Measurements from ENCODE around the gene TBXA2R. TPM values are rescaled to one million over a fixed set of nuclear protein-coding genes. Genes with fewer than 3 reads are reported as not detected.
"Not testable (repeated sequence)": the region's sequence is repeated elsewhere in the genome, so short reads cannot be mapped to it uniquely, and the experiment has no call there.

The TBXA2R gene
- total and polyA plus RNA-seq, 3 experiments from 2014 or later: 1.5 to 7.6 (median 2.4) TPM

DNA sequence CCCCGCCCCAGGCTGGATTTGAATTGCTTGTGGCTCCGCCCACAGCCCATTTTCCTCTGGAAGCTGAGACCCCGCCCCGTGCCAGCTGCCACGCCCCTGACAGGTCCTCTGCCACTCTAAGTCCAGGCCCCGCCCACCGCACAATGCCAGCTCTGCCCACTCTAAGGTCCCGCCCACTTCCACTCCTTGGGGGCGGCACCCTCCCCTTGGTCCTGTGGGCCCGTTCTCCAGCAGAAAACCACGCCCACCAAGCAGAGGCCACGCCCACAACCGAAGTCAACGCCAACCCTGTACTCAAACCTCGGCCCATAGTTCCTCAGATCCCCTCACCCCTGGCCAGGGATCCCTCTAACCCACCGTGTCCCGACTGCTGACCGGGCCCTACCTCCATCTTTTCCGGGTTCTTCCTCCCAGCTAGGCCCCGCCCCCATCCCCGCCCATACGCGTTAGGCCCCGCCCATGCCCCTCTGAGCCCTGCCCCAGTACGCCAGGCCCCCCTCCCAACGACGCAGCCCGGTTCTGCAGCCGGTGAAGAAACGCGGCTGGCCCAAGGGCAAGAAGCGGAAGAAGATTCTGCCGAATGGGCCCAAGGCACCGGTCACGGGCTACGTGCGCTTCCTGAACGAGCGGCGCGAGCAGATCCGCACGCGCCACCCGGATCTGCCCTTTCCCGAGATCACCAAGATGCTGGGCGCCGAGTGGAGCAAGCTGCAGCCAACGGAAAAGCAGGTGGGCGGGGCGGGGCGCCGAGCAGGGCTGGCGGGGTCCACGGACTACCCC lies 32.6 kb downstream of the TBXA2R start:
- peaks cover 0 to 14% (median 2%) of the 10 kb centered on the region in 3 donors for H3K36me3 Mint-ChIP-seq
- peaks cover 14 to 22% (median 20%) of the 10 kb centered on the region in 3 donors for H3K4me1 Mint-ChIP-seq
- ChIA-PET CTCF (interaction anchor here (1.3 to 1.5 kb wide), 2 partner anchors 20 to 29 kb away, joined by 3 to 7 read pairs; no protein-coding TSS in a partner anchor), POLR2A (no interaction called here)
- Histone ChIP-seq H3K36me3 (ENCODE audit: insufficient read depth, low read length) (no peaks in the 10 kb centered on the region), H3K4me1 (ENCODE audit: insufficient read depth, low read length) (peaks cover 15% of the 10 kb centered on the region), H3K27ac (ENCODE audit: low read depth, low read length) (peak overlapping the region; percentile 69), H3K9me3 (ENCODE audit: low read length) (no peaks in the 10 kb centered on the region), H3K27me3 (ENCODE audit: insufficient read depth, low read length, poor library complexity, severe bottlenecking) (no peaks in the 10 kb centered on the region), H3K4me3 (ENCODE audit: low read length) (peak overlapping the region; percentile 66)
- peaks cover 0 to 2% (median 0%) of the 10 kb centered on the region in 5 donors for H3K9me3 Mint-ChIP-seq
- peak overlapping the region; percentile 78 to 95 (median 82) for H3K4me3 Mint-ChIP-seq
- peak overlapping the region in 4 of 8 donors; percentile 75 to 93 (median 87) for H3K27ac Mint-ChIP-seq
- DNase-seq: peak; percentile 78 to 84 (median 78)
- H3K27me3 Mint-ChIP-seq: no peaks in the 10 kb centered on the region

GRCh38 chr19:3573162-3573857 lies 33.4 kb downstream of the TBXA2R start:
- no peaks in the 10 kb centered on the region for H3K27me3 ChIP-seq (ENCODE audit: insufficient read depth, low read length, poor library complexity, severe bottlenecking)
- H3K27ac Mint-ChIP-seq: peak overlapping the region in 5 of 8 donors; percentile 61 to 93 (median 79)
- H3K36me3 ChIP-seq (ENCODE audit: insufficient read depth, low read length): no peaks in the 10 kb centered on the region
- DNase-seq: no peak
- peaks cover 0 to 12% (median 2%) of the 10 kb centered on the region in 3 donors for H3K36me3 Mint-ChIP-seq
- peak overlapping the region; percentile 69 for H3K27ac ChIP-seq (ENCODE audit: low read depth, low read length)
- H3K4me3 ChIP-seq (ENCODE audit: low read length): peak overlapping the region; percentile 66
- peaks cover 14 to 22% (median 20%) of the 10 kb centered on the region in 3 donors for H3K4me1 Mint-ChIP-seq
- peaks cover 15% of the 10 kb centered on the region for H3K4me1 ChIP-seq (ENCODE audit: insufficient read depth, low read length)
- H3K9me3 ChIP-seq (ENCODE audit: low read length): no peaks in the 10 kb centered on the region
- H3K4me3 Mint-ChIP-seq: peak overlapping the region; percentile 78 to 95 (median 82)
- no peaks in the 10 kb centered on the region for H3K27me3 Mint-ChIP-seq
- CTCF ChIA-PET: interaction anchor here (1.3 kb wide), 1 partner anchor 19 kb away, joined by 3 read pairs; no protein-coding TSS in a partner anchor
- H3K9me3 Mint-ChIP-seq: peaks cover 0 to 2% (median 0%) of the 10 kb centered on the region in 5 donors
- POLR2A ChIA-PET: no interaction called here

- H3K4me1 Mint-ChIP-seq: peaks cover 14 to 22% (median 20%) of the 10 kb centered on the region in 3 donors
- ChIA-PET CTCF (no interaction called here), POLR2A (no interaction called here)
- no peak for DNase-seq
- Histone ChIP-seq H3K27me3 (ENCODE audit: insufficient read depth, low read length, poor library complexity, severe bottlenecking) (no peaks in the 10 kb centered on the region), H3K27ac (ENCODE audit: low read depth, low read length) (peak within 1 kb of the TSS; percentile 69), H3K36me3 (ENCODE audit: insufficient read depth, low read length) (no peaks in the 10 kb centered on the region), H3K9me3 (ENCODE audit: low read length) (no peaks in the 10 kb centered on the region), H3K4me1 (ENCODE audit: insufficient read depth, low read length) (peaks cover 15% of the 10 kb centered on the region), H3K4me3 (ENCODE audit: low read length) (peak within 1 kb of the TSS; percentile 77)
- peaks cover 0 to 12% (median 2%) of the 10 kb centered on the region in 3 donors for H3K36me3 Mint-ChIP-seq
- no peaks in the 10 kb centered on the region for H3K27me3 Mint-ChIP-seq
- H3K9me3 Mint-ChIP-seq: peaks cover 0 to 2% (median 0%) of the 10 kb centered on the region in 5 donors
- peak within 1 kb of the TSS; percentile 42 to 93 (median 72) for H3K27ac Mint-ChIP-seq
- peak within 1 kb of the TSS; percentile 78 to 95 (median 82) for H3K4me3 Mint-ChIP-seq
These were observed 33.9 kb downstream of the TBXA2R start, which contains the start of gene HMG20B for GRCh38 chr19:3572855-3573161. Gene HMG20B, plus strand, starts transcription at chr19:3572944. Its CDS starts 366 bp downstream, at chr19:3573310.

- Histone ChIP-seq H3K4me3 (ENCODE audit: low read length) (peak overlapping the region; percentile 77), H3K27ac (ENCODE audit: low read depth, low read length) (peak overlapping the region; percentile 68), H3K4me1 (ENCODE audit: insufficient read depth, low read length) (peaks cover 15% of the 10 kb centered on the region), H3K36me3 (ENCODE audit: insufficient read depth, low read length) (no peaks in the 10 kb centered on the region), H3K9me3 (ENCODE audit: low read length) (no peaks in the 10 kb centered on the region), H3K27me3 (ENCODE audit: insufficient read depth, low read length, poor library complexity, severe bottlenecking) (no peaks in the 10 kb centered on the region)
- no peaks in the 10 kb centered on the region for H3K27me3 Mint-ChIP-seq
- ChIA-PET CTCF (no interaction called here), POLR2A (no interaction called here)
- peaks cover 14 to 22% (median 20%) of the 10 kb centered on the region in 3 donors for H3K4me1 Mint-ChIP-seq
- H3K4me3 Mint-ChIP-seq: peak overlapping the region; percentile 74 to 89 (median 80)
- peak overlapping the region in 6 of 8 donors; percentile 15 to 83 (median 66) for H3K27ac Mint-ChIP-seq
- H3K36me3 Mint-ChIP-seq: peaks cover 0 to 12% (median 2%) of the 10 kb centered on the region in 3 donors
- peaks cover 0 to 2% (median 0%) of the 10 kb centered on the region in 5 donors for H3K9me3 Mint-ChIP-seq
- DNase-seq: peak; percentile 98 to 100 (median 99)
These were observed 34.4 kb downstream of the TBXA2R start for GRCh38 chr19:3572132-3572854.

GRCh38 chr19:3570606-3571011 lies 36.1 kb downstream of the TBXA2R start:
- Histone ChIP-seq H3K4me1 (ENCODE audit: insufficient read depth, low read length) (peaks cover 15% of the 10 kb centered on the region), H3K27me3 (ENCODE audit: insufficient read depth, low read length, poor library complexity, severe bottlenecking) (no peaks in the 10 kb centered on the region), H3K4me3 (ENCODE audit: low read length) (no peak overlapping the region), H3K27ac (ENCODE audit: low read depth, low read length) (no peak overlapping the region), H3K36me3 (ENCODE audit: insufficient read depth, low read length) (no peaks in the 10 kb centered on the region), H3K9me3 (ENCODE audit: low read length) (no peaks in the 10 kb centered on the region)
- H3K4me3 Mint-ChIP-seq: no peak overlapping the region
- DNase-seq: no peak
- no peaks in the 10 kb centered on the region for H3K27me3 Mint-ChIP-seq
- peaks cover 14 to 22% (median 20%) of the 10 kb centered on the region in 3 donors for H3K4me1 Mint-ChIP-seq
- POLR2A ChIA-PET: no interaction called here
- peaks cover 0 to 8% (median 2%) of the 10 kb centered on the region in 3 donors for H3K36me3 Mint-ChIP-seq
- peak overlapping the region in 2 of 8 donors; percentile 13 to 32 for H3K27ac Mint-ChIP-seq
- peaks cover 0 to 2% (median 0%) of the 10 kb centered on the region in 5 donors for H3K9me3 Mint-ChIP-seq
- CTCF ChIA-PET: interaction anchor here (1.2 kb wide), 1 partner anchor 15 kb away, joined by 3 read pairs; the partner anchor contains the start of gene GIPC3

- DNase-seq; H3K9me3 ChIP-seq (ENCODE audit: low read length); H3K36me3 ChIP-seq (ENCODE audit: insufficient read depth, low read length); POLR2A ChIA-PET; H3K9me3 Mint-ChIP-seq; H3K36me3 Mint-ChIP-seq; H3K4me3 Mint-ChIP-seq; H3K27ac ChIP-seq (ENCODE audit: low read depth, low read length); H3K27me3 Mint-ChIP-seq; H3K4me3 ChIP-seq (ENCODE audit: low read length); H3K27me3 ChIP-seq (ENCODE audit: insufficient read depth, low read length, poor library complexity, severe bottlenecking): not testable (repeated sequence)
- Mint-ChIP-seq H3K4me1 (peaks cover 10 to 18% (median 17%) of the 10 kb centered on the region in 3 donors), H3K27ac (peak overlapping the region in 1 of 8 donors; percentile 38)
- peaks cover 15% of the 10 kb centered on the region for H3K4me1 ChIP-seq (ENCODE audit: insufficient read depth, low read length)
- CTCF ChIA-PET: interaction anchor here (1.1 to 1.2 kb wide), 2 partner anchors 15 to 25 kb away, joined by 3 read pairs; partner anchors contain the start of gene GIPC3
These were observed 36.6 kb downstream of the TBXA2R start for GRCh38 chr19:3570042-3570441.

GRCh38 chr19:3565139-3565538 lies 41.5 kb downstream of the TBXA2R start:
- no peak for DNase-seq
- Mint-ChIP-seq H3K9me3 (no peaks in the 10 kb centered on the region), H3K4me1 (no peaks in the 10 kb centered on the region), H3K4me3 (no peak overlapping the region), H3K27me3 (no peaks in the 10 kb centered on the region), H3K36me3 (no peaks in the 10 kb centered on the region), H3K27ac (no peak overlapping the region)
- H3K36me3 ChIP-seq (ENCODE audit: insufficient read depth, low read length): no peaks in the 10 kb centered on the region
- ChIA-PET CTCF (interaction anchor here (0.6 kb wide), 1 partner anchor 77 kb away, joined by 3 read pairs; no protein-coding TSS in a partner anchor), POLR2A (no interaction called here)
- H3K4me3 ChIP-seq (ENCODE audit: low read length): no peak overlapping the region
- no peaks in the 10 kb centered on the region for H3K27me3 ChIP-seq (ENCODE audit: insufficient read depth, low read length, poor library complexity, severe bottlenecking)
- H3K4me1 ChIP-seq (ENCODE audit: insufficient read depth, low read length): no peaks in the 10 kb centered on the region
- no peaks in the 10 kb centered on the region for H3K9me3 ChIP-seq (ENCODE audit: low read length)
- no peak overlapping the region for H3K27ac ChIP-seq (ENCODE audit: low read depth, low read length)
